ENCODE measurements around the gene SERPINA10. TPM values are rescaled to one million over a fixed set of nuclear protein-coding genes. Genes with fewer than 3 reads are reported as not detected.

Gene SERPINA10
- total and polyA plus RNA-seq, 10 of the 15 experiments (the other 5 are each of a cell fraction or from before 2014, with no cell fraction given) = not detected

GRCh38 chr14:94314890-94315289, 21.8 kb upstream of the SERPINA10 start:
- 23% methylated on average over 2 of the region's 2 CpGs for WGBS (ENCODE audit: insufficient coverage, insufficient replicate concordance, low lambda C conversion rate, missing lambda C conversion rate)
- H3K36me3 ChIP-seq (ENCODE audit: control insufficient read depth in 2 of 2, insufficient read depth in 2 of 2, low read length in 1 of 2) = no peaks in the 10 kb centered on the region
- no peak overlapping the region for H3K4me2 ChIP-seq (ENCODE audit: control insufficient read depth, insufficient read depth)
- BruUV-seq (replicated peaks) = no TSS peak
- ChIA-PET POLR2A (no interaction called here), RAD21 (ENCODE audit: unreplicated experiment) (no interaction called here), SMC1A (ENCODE audit: uncharacterized antibody, unreplicated experiment) (interaction anchor here (0.7 kb wide), 1 partner anchor 8 kb away, joined by 3 read pairs; no protein-coding TSS in a partner anchor), CTCF (no interaction called here)
- H3K4me3 ChIP-seq = no peak overlapping the region
- no peak overlapping the region for H3K9ac ChIP-seq (ENCODE audit: control insufficient read depth, insufficient read depth, low read length)
- no peaks in the 10 kb centered on the region for H3K9me3 ChIP-seq (replicated peaks; ENCODE audit: control insufficient read depth, insufficient read depth, low read length)
- H3K27me3 ChIP-seq (replicated peaks in 1 of 2; ENCODE audit: control insufficient read depth in 2 of 2, insufficient read depth in 2 of 2, low read length in 1 of 2) = no peaks in the 10 kb centered on the region
- H3K27ac ChIP-seq (ENCODE audit: control insufficient read depth, insufficient read depth) = no peak overlapping the region
- FAIRE-seq (no peak), DNase-seq (ENCODE audit: low read depth, low spot score) (no peak), ATAC-seq (no peak)
- no peaks in the 10 kb centered on the region for H3K79me2 ChIP-seq (ENCODE audit: control insufficient read depth, insufficient read depth, low read length)
- no peaks in the 10 kb centered on the region for H4K20me1 ChIP-seq (ENCODE audit: control insufficient read depth, insufficient read depth)
- no peaks in the 10 kb centered on the region for H3K4me1 ChIP-seq (ENCODE audit: control insufficient read depth, insufficient read depth, low read length)
- intact Hi-C loops (cut with micrococcal nuclease; ENCODE audit: unreplicated experiment) (no loop called here), in situ Hi-C loops (cut with MboI) (no loop called here)
- TF ChIP-seq BMI1 (IDR thresholded peaks at IDR 0.05; ENCODE audit: borderline replicate concordance) = no peak
- no peak overlapping the region for H2AFZ ChIP-seq (ENCODE audit: control insufficient read depth, low read depth, low read length)

GRCh38 chr14:94313991-94314655, 21.1 kb upstream of the SERPINA10 start:
- Histone ChIP-seq H3K79me2 (ENCODE audit: control insufficient read depth, insufficient read depth, low read length) (no peaks in the 10 kb centered on the region), H3K4me3 (no peak overlapping the region), H3K27me3 (replicated peaks in 1 of 2; ENCODE audit: control insufficient read depth in 2 of 2, insufficient read depth in 2 of 2, low read length in 1 of 2) (no peaks in the 10 kb centered on the region), H3K4me1 (ENCODE audit: control insufficient read depth, insufficient read depth, low read length) (no peaks in the 10 kb centered on the region), H3K27ac (ENCODE audit: control insufficient read depth, insufficient read depth) (no peak overlapping the region), H4K20me1 (ENCODE audit: control insufficient read depth, insufficient read depth) (no peaks in the 10 kb centered on the region), H3K9ac (ENCODE audit: control insufficient read depth, insufficient read depth, low read length) (no peak overlapping the region), H3K36me3 (ENCODE audit: control insufficient read depth in 2 of 2, insufficient read depth in 2 of 2, low read length in 1 of 2) (no peaks in the 10 kb centered on the region), H3K9me3 (replicated peaks; ENCODE audit: control insufficient read depth, insufficient read depth, low read length) (no peaks in the 10 kb centered on the region), H2AFZ (ENCODE audit: control insufficient read depth, low read depth, low read length) (no peak overlapping the region), H3K4me2 (ENCODE audit: control insufficient read depth, insufficient read depth) (no peak overlapping the region)
- WGBS (ENCODE audit: insufficient coverage, insufficient replicate concordance, low lambda C conversion rate, missing lambda C conversion rate) = 15% methylated on average over 8 of the region's 8 CpGs
- RAD21 ChIA-PET (ENCODE audit: unreplicated experiment) = no interaction called here
- intact Hi-C loops (cut with micrococcal nuclease; ENCODE audit: unreplicated experiment) = no loop called here
- no TSS peak for BruUV-seq (replicated peaks)
- POLR2A ChIA-PET = no interaction called here
- CTCF ChIA-PET = no interaction called here
- SMC1A ChIA-PET (ENCODE audit: uncharacterized antibody, unreplicated experiment) = interaction anchor here (0.5 kb wide), 1 partner anchor 114 kb away, joined by 3 read pairs; no protein-coding TSS in a partner anchor
- ATAC-seq = no peak
- no peak for FAIRE-seq
- in situ Hi-C loops (cut with MboI) = no loop called here
- no peak for DNase-seq (ENCODE audit: low read depth, low spot score)
- no peak for TF ChIP-seq JUNB (IDR thresholded peaks at IDR 0.05)
- no peak for TF ChIP-seq SUZ12 (IDR thresholded peaks at IDR 0.05; ENCODE audit: unreplicated experiment)
- no peak for TF ChIP-seq POLR2AphosphoS5 (IDR thresholded peaks at IDR 0.05; ENCODE audit: low read length)
- no peak for TF ChIP-seq ZBTB11 (CRISPR knock-in tag; IDR thresholded peaks at IDR 0.05)
- TF ChIP-seq POLR2A (IDR thresholded peaks at IDR 0.05; ENCODE audit: low read depth, low read length) = no peak
- TF ChIP-seq CHD2 (IDR thresholded peaks at IDR 0.05; ENCODE audit: borderline replicate concordance, low read depth, low read length) = no peak
- no peak for TF ChIP-seq ZNF384 (IDR thresholded peaks at IDR 0.05; ENCODE audit: borderline replicate concordance, low read depth, low read length)
- TF ChIP-seq MLLT1 (IDR thresholded peaks at IDR 0.05) = no peak
- TF ChIP-seq HDGF (IDR thresholded peaks at IDR 0.05) = no peak
- TF ChIP-seq EED (IDR thresholded peaks at IDR 0.05; ENCODE audit: low read depth) = no peak
- no peak for TF ChIP-seq NFYB (IDR thresholded peaks at IDR 0.05; ENCODE audit: insufficient read depth, low read depth, low read length)
- no peak for TF ChIP-seq PAX5 (IDR thresholded peaks at IDR 0.05; ENCODE audit: borderline replicate concordance, low read depth, low read length)
- no peak for TF ChIP-seq KAT2A (conservative IDR thresholded peaks at IDR 0.05; ENCODE audit: control insufficient read depth, low read depth, low read length)

All from GM12878 (cell line).